ENCODE measurements around the gene IPO13.
A peak's percentile ranks its signal among the peaks of the same experiment; 100 is the strongest.

Gene IPO13, protein sequence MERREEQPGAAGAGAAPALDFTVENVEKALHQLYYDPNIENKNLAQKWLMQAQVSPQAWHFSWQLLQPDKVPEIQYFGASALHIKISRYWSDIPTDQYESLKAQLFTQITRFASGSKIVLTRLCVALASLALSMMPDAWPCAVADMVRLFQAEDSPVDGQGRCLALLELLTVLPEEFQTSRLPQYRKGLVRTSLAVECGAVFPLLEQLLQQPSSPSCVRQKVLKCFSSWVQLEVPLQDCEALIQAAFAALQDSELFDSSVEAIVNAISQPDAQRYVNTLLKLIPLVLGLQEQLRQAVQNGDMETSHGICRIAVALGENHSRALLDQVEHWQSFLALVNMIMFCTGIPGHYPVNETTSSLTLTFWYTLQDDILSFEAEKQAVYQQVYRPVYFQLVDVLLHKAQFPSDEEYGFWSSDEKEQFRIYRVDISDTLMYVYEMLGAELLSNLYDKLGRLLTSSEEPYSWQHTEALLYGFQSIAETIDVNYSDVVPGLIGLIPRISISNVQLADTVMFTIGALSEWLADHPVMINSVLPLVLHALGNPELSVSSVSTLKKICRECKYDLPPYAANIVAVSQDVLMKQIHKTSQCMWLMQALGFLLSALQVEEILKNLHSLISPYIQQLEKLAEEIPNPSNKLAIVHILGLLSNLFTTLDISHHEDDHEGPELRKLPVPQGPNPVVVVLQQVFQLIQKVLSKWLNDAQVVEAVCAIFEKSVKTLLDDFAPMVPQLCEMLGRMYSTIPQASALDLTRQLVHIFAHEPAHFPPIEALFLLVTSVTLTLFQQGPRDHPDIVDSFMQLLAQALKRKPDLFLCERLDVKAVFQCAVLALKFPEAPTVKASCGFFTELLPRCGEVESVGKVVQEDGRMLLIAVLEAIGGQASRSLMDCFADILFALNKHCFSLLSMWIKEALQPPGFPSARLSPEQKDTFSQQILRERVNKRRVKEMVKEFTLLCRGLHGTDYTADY

DNA sequence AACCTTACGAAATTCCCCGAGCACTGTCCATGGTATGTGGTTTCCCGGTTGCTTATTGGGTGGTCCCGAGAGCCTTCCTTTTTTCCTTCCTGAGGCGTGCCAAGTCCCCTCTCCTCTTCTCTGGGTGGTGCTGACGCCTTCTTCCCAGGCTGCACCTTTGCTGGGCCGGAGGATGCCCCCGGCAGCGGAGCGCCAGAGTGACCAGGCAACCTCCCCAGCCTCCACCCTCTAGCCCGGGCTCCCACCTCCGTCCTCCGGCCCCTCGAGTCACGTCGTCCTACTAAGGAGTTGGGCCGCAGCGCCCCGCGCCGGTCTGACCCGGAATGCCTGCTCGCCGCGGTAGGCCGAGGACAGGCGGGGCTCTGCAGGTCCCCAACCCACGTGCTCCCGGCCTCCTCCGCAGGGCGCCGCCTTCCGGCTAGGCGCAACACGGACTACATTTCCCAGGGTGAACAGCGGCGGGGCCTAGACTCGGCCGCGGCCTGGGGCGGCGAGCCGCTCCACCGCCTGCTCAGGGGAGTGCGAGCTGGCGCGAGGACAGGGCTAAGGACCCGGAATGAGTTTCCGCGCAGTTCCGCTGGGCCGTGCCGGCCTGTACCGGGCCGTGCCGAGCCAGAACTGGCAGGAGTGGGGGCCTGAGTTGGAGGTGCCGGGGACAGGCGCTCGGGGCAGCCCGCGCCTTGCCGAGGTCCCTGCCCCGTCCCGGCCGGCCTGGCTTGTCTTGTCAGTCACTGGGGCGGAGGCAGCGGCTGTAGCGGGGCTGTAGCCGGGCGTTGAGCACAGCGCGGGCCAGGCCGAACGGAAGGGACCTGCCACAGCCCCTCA is at the start of gene IPO13:
Gene IPO13, plus strand, starts transcription at position 715 of the 825 bp plus-strand sequence. CDS start 651 bp downstream, outside the sequence.
- DNase-seq = peak; percentile 96

- DNase-seq = no peak
Observed at GRCh38 chr1:43898981-43899380, 47.8 kb upstream of the IPO13 start.

DNA sequence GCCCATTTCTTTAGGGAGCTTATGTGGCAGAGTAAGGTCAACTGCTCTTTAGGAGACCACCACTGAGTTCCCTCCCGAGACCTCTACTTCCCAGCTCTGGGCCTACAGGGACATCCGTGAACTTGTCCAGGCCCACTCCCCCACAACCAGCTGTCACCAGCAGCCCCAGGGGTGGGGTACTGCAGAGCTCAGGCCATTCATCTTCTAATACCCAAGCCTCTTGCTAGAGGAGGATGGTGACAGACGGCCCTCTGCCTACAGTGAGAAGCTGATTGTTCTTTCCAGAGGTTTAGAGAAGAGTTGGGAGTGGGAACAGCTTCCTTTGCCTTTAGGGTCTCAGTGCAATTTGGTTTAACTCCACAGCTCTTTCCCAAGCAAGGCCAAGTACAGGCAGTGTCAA is 46.4 kb upstream of the IPO13 start:
- no peak for DNase-seq

GRCh38 chr1:43901196-43901961 is 45.4 kb upstream of the IPO13 start:
- no peak for DNase-seq

GRCh38 chr1:43902058-43902831 is 44.5 kb upstream of the IPO13 start:
- DNase-seq = no peak

DNA sequence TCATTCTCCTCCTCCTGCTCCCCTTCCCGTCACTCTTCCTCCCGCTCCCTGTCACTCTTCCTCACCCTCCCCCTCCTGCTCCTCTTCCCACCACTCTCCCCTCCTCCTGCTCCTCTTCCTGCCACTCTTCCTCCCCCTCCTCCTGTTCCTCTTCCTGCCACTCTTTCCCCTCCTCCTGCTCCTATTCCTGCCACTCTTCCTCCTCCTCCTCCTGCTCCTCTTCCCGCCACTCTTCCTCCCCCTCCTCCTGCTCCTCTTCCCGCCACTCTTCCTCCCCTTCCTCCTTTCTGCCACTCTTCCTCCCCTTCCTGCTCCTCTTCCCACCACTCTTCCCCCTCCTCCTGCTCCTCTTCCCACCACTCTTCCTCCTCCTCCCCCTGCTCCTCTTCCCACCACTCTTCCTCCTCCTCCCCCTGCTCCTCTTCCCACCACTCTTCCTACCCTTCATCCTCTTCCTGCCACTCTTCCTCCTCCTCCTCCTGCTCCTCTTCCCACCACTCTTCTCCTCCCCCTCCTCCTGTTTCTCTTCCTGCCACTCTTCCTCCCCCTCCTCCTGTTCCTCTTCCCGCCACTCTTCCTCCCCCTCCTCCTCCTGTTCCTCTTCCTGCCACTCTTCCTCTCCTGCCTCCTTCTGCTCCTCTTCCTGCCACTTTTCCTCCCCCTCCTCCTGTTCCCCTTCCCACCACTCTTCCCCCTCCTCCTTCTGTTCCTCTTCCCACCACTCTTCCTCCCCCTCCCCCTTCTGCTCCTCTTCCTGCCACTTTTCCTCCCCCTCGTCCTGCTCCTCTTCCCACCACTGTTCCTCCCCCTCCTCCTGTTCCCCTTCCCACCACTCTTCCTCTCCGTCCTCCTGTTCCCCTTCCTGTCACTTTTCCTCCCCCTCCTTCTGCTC is 41.8 kb upstream of the IPO13 start:
- DNase-seq = no peak

DNA sequence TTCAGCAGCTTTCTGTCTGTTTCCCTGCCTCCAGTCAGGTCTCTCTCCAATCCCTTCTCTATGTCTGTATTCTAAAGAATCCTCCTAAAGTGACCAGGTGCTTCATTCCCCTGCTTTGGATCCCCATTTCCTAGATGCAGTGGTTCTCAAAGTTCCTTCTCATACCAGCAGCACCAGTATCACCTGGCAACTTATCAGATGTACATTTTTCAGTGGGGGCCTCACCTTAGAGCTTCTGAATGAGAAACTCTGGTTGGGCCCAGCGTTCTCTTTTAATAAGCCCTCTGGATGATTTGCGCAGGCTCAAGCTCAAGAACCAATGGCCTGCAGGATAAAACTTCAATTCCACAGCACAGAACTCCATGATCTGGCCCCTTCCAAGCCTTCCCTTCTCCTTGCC is 38.5 kb upstream of the IPO13 start:
- no peak for DNase-seq

GRCh38 chr1:43908858-43909257 is 37.9 kb upstream of the IPO13 start:
- DNase-seq = no peak

GRCh38 chr1:43910343-43910742 is 36.4 kb upstream of the IPO13 start:
- DNase-seq = no peak

- DNase-seq = no peak
Observed at GRCh38 chr1:43912607-43913006, 34.1 kb upstream of the IPO13 start.

- DNase-seq = no peak
Observed at GRCh38 chr1:43913051-43913501, 33.7 kb upstream of the IPO13 start.

DNA sequence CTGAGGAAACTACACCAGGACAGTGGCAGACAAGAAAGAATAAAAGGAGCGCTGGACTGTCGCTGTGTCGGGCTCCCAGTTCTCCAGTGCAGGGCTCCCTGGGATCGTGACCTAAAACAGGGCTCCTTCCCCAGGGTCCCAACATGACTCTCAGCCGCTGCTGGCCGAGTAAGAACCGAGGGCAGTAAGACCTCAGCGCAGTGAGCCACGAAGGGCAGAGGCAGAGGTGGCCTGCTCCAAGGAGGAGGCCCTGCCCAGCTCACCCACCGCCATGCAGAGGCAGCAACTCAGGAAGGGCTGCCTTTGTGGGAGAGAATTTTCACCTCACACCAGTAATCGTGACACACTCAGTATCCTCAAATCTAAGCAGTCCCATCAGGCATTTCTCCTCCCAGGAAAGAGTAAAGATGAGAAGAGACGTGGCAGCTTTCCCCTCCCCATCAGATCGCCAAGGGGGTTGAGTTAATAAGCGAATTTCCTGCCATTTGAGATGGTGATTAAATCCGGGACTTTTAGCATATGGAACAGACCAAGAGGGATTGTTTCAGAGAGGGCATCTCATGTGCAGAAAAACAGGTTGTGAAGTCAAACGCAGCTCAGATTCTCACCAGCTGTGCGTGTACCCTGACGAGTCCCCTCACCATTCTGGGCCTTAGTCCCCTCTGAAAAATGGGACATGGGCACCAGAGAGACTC is 32.9 kb upstream of the IPO13 start:
- no peak for DNase-seq

DNA sequence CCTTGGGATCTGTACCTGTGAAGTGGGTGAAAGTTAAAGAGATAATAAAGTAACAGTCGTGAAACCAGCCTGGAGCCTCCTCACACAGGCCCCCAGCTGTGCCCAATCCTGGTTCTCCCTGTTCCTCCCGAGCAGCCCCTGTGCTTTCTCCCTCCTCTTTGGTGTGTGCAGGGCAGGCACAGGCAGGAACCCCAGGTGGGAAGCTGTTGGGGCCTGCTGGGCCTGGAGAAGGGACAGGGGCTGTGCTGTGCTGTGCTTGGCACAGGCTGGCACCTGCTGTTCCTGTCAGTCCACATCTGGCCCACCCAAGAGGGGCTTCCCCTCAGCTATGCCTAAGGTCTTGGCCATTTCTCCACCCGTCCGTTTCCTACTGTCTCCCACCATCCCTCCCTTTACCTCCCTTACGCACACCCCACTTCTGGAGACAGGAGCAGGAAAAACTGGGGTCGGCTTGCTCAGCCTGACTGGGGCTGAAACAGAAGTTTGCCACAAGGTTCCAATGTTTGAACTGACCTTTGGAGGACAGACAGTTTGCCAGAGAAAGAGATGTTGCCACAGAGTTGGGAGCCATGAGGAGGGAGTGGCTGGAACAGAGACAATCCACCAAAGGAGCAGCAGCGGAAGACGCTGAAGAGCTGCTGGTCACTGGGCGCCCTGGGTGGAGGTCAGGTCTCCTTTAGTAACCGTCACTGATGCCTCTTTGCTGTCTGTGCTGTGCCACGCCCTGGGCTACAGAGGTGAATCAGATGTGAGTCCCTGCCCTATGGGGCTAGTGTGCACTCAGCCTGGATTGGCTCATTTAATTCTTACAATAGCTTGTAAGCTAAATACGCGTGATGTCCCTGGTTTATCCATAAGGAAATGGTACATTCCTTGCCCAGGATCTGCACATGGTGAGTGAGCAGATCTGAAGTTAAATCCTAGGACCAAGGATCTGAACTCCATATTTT is 31.9 kb upstream of the IPO13 start:
- DNase-seq = no peak

GRCh38 chr1:43919906-43920305 is 26.8 kb upstream of the IPO13 start:
- no peak for DNase-seq

DNA sequence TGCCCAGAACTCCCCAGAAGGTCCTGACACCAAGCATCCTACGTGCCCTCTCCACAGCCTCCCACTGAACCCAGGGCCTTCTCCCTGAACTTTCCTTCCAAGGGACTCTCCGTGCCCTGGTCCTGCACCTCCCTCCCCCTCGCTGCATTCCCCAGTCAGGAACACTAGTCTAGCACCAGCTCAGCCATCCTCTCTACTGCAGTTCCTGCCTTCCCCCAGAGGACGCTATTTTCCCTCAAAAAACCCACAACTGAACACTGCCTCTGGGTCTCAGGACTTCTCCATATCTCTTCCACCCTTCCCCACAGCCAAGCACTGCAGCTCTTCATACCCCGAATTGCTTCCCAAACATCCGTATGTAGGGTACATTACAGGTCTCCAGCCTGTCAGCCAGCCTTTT is 25.7 kb upstream of the IPO13 start:
- DNase-seq = no peak

- no peak for DNase-seq
Observed at GRCh38 chr1:43924516-43924915, 22.2 kb upstream of the IPO13 start.

- DNase-seq = no peak
Observed at GRCh38 chr1:43925846-43926245, 20.9 kb upstream of the IPO13 start.

Measured in stimulated activated CD4-positive, alpha-beta T cell treated with anti-CD3 and anti-CD28 coated beads, Interleukin-1b, Interleukin-23, amount 100 ng/mL, for 48 hours (primary cell).